HUES64 (cell line): ENCODE results near the gene MGME1.

ENCODE experiments used
- H3K27ac ChIP-seq: 2 replicates; pipeline ENCODE4 v1.7.0; 2013; ENCODE audit warnings: low read depth, low read length, inconsistent platforms
- H3K27me3 ChIP-seq: 2 replicates; pipeline ENCODE4 v1.6.1; 2013; ENCODE audit warnings: mild to moderate bottlenecking, low read length; ENCODE audit not compliant: insufficient read depth
- H3K36me3 ChIP-seq: 2 replicates; pipeline ENCODE4 v1.6.1; 2013; ENCODE audit warnings: mild to moderate bottlenecking, low read length; ENCODE audit not compliant: insufficient read depth
- H3K4me1 ChIP-seq: 2 replicates; pipeline ENCODE4 v1.6.1; 2013; ENCODE audit warnings: mild to moderate bottlenecking, low read length, moderate library complexity; ENCODE audit not compliant: insufficient read depth
- H3K4me3 ChIP-seq: 2 replicates; pipeline ENCODE4 v1.5.1; 2013; ENCODE audit warnings: mild to moderate bottlenecking, low read length, moderate library complexity
- H3K9ac ChIP-seq: 2 replicates; pipeline ENCODE4 v1.6.1; 2013; ENCODE audit warnings: mild to moderate bottlenecking, low read depth, low read length
- H3K9me3 ChIP-seq: 2 replicates; pipeline ENCODE4 v1.6.1; 2013; ENCODE audit warnings: low read depth, low read length; ENCODE audit not compliant: insufficient read depth
- WGBS: fragments of 150-250, 120-280 bp; methylation state at CpG from one replicate; pipeline ENCODE4 v1.1.7; 2013; ENCODE audit warnings: missing lambda C conversion rate; 5-methylcytosine and 5-hydroxymethylcytosine counted together

The MGME1 gene

GRCh38 chr20:17972121-17972520 is 3.3 kb downstream of the MGME1 start:
- Histone ChIP-seq H3K27me3 (no peaks in the 10 kb centered on the region), H3K27ac (no peak overlapping the region), H3K36me3 (peaks cover 63% of the 10 kb centered on the region), H3K4me1 (peaks cover 24% of the 10 kb centered on the region), H3K9ac (peak overlapping the region; percentile 99), H3K9me3 (no peaks in the 10 kb centered on the region), H3K4me3 (peak overlapping the region; percentile 87)
- 57% methylated on average over 2 of the region's 2 CpGs for WGBS

DNA sequence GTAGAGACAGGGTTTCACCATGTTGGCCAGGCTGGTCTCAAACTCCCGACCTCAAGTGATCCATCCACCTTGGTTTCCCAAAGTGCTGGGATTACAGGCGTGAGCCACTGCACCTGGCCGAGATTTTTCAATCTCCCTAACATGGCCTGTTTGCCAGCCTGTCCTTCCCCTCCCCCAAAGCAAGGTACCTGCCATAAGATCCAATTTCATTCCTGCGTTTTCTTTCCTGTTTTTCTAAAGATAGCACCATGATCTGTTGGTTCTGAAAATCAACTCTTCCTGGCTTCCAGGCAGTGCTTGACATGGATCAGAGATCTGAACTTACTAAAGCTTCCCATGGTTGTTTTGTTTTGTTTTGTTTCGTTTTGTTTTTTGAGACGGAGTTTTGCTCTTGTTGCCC is 7.5 kb downstream of the MGME1 start:
- no peak overlapping the region for H3K9ac ChIP-seq
- H3K27me3 ChIP-seq = no peaks in the 10 kb centered on the region
- peaks cover 76% of the 10 kb centered on the region for H3K36me3 ChIP-seq
- H3K27ac ChIP-seq = no peak overlapping the region
- H3K4me1 ChIP-seq = peaks cover 13% of the 10 kb centered on the region; the same call in 1 of the 2 replicates
- WGBS = 96% methylated on average over 6 of the region's 6 CpGs
- no peaks in the 10 kb centered on the region for H3K9me3 ChIP-seq
- no peak overlapping the region for H3K4me3 ChIP-seq

- no peaks in the 10 kb centered on the region for H3K27me3 ChIP-seq
- no peak overlapping the region for H3K9ac ChIP-seq
- WGBS = 94% methylated on average over 7 of the region's 7 CpGs
- H3K4me3 ChIP-seq = no peak overlapping the region
- H3K27ac ChIP-seq = no peak overlapping the region
- peaks cover 73% of the 10 kb centered on the region for H3K36me3 ChIP-seq
- H3K9me3 ChIP-seq = no peaks in the 10 kb centered on the region
- H3K4me1 ChIP-seq = peaks cover 21% of the 10 kb centered on the region
These were observed 16.7 kb downstream of the MGME1 start for GRCh38 chr20:17985388-17986018.

DNA sequence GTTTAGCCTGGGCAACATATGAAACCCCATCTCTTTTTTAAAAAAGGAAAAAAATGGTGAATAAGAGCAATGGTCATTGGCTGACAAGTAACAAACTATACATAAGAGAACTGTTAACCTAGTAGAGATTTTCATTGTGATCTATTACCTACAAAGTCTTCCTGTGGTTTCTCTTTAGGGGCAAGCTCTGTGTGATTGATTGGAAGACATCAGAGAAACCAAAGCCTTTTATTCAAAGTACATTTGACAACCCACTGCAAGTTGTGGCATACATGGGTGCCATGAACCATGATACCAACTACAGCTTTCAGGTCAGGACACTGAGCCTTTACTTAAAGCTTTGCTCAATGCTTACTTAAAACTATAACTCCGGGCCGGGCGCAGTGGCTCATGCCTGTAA is 19.2 kb downstream of the MGME1 start:
- no peak overlapping the region for H3K4me3 ChIP-seq
- H3K36me3 ChIP-seq = peaks cover 61% of the 10 kb centered on the region
- no peaks in the 10 kb centered on the region for H3K27me3 ChIP-seq
- peaks cover 14% of the 10 kb centered on the region for H3K4me1 ChIP-seq
- H3K9me3 ChIP-seq = no peaks in the 10 kb centered on the region
- H3K9ac ChIP-seq = no peak overlapping the region
- 97% methylated on average over 3 of the region's 3 CpGs for WGBS
- no peak overlapping the region for H3K27ac ChIP-seq

- Histone ChIP-seq H3K4me1 (no peaks in the 10 kb centered on the region), H3K9ac (no peak overlapping the region), H3K27me3 (no peaks in the 10 kb centered on the region), H3K36me3 (peaks cover 50% of the 10 kb centered on the region), H3K9me3 (no peaks in the 10 kb centered on the region), H3K4me3 (no peak overlapping the region), H3K27ac (no peak overlapping the region)
- WGBS = 94% methylated on average over 9 of the region's 10 CpGs
These were observed 21.6 kb downstream of the MGME1 start for GRCh38 chr20:17990278-17990972.

- H3K9me3 ChIP-seq = no peaks in the 10 kb centered on the region
- no peak overlapping the region for H3K27ac ChIP-seq
- no peak overlapping the region for H3K4me3 ChIP-seq
- H3K9ac ChIP-seq = no peak overlapping the region
- peaks cover 5% of the 10 kb centered on the region; the same call in 1 of the 2 replicates for H3K4me1 ChIP-seq
- no peaks in the 10 kb centered on the region for H3K27me3 ChIP-seq
- H3K36me3 ChIP-seq = peaks cover 38% of the 10 kb centered on the region
- 95% methylated on average over 6 of the region's 6 CpGs for WGBS
These were observed 23.4 kb downstream of the MGME1 start for GRCh38 chr20:17992224-17992637.

GRCh38 chr20:17992847-17993513 is 24.2 kb downstream of the MGME1 start:
- peaks cover 31% of the 10 kb centered on the region for H3K36me3 ChIP-seq
- no peak overlapping the region for H3K27ac ChIP-seq
- H3K4me3 ChIP-seq = no peak overlapping the region
- H3K4me1 ChIP-seq = peaks cover 5% of the 10 kb centered on the region; the same call in 1 of the 2 replicates
- WGBS = 93% methylated on average over 4 of the region's 5 CpGs
- H3K27me3 ChIP-seq = no peaks in the 10 kb centered on the region
- no peak overlapping the region for H3K9ac ChIP-seq
- H3K9me3 ChIP-seq = no peaks in the 10 kb centered on the region

DNA sequence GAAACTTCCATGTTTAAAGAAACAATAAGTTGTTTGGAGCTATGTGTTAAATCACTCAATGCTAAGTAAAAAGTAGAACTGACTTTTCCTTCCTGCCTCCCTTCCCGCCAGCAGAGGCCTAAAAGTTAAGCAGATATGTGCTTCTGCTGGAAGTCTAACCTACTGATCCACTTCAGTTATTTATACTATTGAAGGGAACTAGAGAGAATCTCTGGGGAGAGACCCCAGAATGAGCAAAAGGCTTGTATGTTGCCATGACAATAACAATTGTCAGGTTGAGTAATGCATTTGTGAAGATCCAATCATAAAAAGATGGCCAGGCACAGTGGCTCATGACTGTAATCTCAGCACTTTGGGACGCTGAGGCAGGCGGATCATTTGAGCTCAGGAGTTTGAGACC is 24.7 kb downstream of the MGME1 start:
- peaks cover 25% of the 10 kb centered on the region for H3K36me3 ChIP-seq
- no peak overlapping the region for H3K4me3 ChIP-seq
- no peak overlapping the region for H3K9ac ChIP-seq
- H3K27ac ChIP-seq = no peak overlapping the region
- H3K27me3 ChIP-seq = no peaks in the 10 kb centered on the region
- H3K4me1 ChIP-seq = peaks cover 5% of the 10 kb centered on the region; the same call in 1 of the 2 replicates
- 98% methylated on average over 2 of the region's 3 CpGs for WGBS
- no peaks in the 10 kb centered on the region for H3K9me3 ChIP-seq

DNA sequence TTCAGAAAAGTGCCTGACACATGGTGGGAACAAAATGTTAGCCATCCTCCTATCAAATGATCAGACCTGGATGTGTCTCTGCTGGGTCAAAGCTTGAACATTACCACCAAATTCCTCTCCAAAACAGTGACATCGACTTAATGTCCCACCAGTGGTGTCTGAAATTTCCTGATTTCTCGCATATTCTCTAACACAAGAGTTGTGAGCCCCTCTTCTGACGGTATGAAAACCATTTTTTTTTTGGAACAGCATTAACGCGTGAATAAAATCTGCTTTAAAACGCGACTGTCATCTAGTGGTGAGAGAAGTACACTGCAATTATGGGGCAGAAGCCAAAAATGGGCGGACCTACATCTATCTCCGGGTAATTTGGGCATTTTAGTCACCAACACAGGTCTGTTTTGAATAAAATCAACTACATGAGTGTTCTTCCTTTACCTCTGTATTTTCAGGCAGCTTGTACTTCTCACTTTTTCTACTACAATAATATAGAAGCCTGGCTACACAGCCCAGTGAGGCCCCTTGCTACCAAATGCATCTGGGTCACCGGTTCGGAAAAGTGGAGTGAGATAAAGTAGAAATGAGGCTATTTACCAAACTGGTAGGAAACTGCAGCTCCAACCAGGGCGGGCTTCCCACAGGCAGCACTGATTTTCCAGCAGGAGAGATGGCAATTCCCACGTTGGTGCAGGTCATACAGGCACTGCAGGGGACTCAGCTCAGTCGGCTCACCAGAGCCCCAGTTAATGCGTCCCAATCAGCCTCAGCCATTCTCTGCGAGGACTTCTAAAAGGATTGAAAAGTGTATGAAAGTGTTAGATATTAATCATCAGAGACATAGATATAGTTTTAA is 27.4 kb downstream of the MGME1 start:
- no peak overlapping the region for H3K4me3 ChIP-seq
- H3K9ac ChIP-seq = no peak overlapping the region
- H3K9me3 ChIP-seq = no peaks in the 10 kb centered on the region
- H3K27ac ChIP-seq = no peak overlapping the region
- peaks cover 5% of the 10 kb centered on the region; the same call in 1 of the 2 replicates for H3K4me1 ChIP-seq
- H3K36me3 ChIP-seq = peaks cover 2% of the 10 kb centered on the region; the same call in 1 of the 2 replicates
- 28% methylated on average over 16 of the region's 16 CpGs for WGBS
- no peaks in the 10 kb centered on the region for H3K27me3 ChIP-seq

DNA sequence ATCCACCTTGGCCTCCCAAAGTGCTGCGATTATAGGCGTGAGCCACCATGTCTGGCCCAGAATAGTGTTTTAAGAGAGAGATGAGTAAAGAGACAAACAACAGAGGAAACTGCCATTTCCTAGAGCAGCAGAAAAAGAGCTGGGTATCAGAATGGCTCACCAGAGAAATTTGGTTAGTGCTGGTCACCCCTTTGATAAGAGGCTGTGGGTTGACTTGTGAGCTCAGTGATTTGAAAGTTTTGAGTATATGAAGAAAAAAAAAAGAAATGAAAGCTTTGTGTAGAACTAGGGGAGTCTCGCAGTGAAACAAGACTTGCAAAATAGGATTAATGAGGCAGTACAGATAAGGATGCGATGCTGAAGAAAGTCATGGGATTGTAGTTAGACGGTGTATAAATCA is 29.6 kb downstream of the MGME1 start:
- Histone ChIP-seq H3K4me1 (peaks cover 5% of the 10 kb centered on the region; the same call in 1 of the 2 replicates), H3K9ac (no peak overlapping the region), H3K27me3 (no peaks in the 10 kb centered on the region), H3K9me3 (no peaks in the 10 kb centered on the region), H3K4me3 (no peak overlapping the region), H3K36me3 (no peaks in the 10 kb centered on the region), H3K27ac (no peak overlapping the region)
- WGBS = 93% methylated on average over 5 of the region's 5 CpGs
